Endodermal cell (in vitro differentiated cells): ENCODE results near the gene HHAT. TPM values are rescaled to one million over a fixed set of nuclear protein-coding genes. Genes with fewer than 3 reads are reported as not detected.

ENCODE experiments used
- DNase-seq: peaks from one replicate; pipeline ENCODE4 v3.0.0-alpha.2; 2017
- H3K27ac ChIP-seq: 2 replicates; pipeline ENCODE4 v1.5.1; 2013; ENCODE audit warnings: mild to moderate bottlenecking, low read depth, low read length, moderate library complexity
- H3K27me3 ChIP-seq: 2 replicates; pipeline ENCODE4 v1.6.1; 2013; ENCODE audit warnings: mild to moderate bottlenecking, low read length, moderate library complexity; ENCODE audit not compliant: insufficient read depth, control insufficient read depth, poor library complexity, severe bottlenecking
- H3K36me3 ChIP-seq: 2 replicates; pipeline ENCODE4 v1.7.0; 2013; ENCODE audit warnings: mild to moderate bottlenecking, low read length, moderate library complexity; ENCODE audit not compliant: control insufficient read depth, insufficient read depth
- H3K4me1 ChIP-seq: one replicate; pipeline ENCODE4 v1.7.0; 2013; ENCODE audit warnings: low read length; ENCODE audit not compliant: control insufficient read depth, insufficient read depth
- H3K4me3 ChIP-seq: 2 replicates; pipeline ENCODE4 v1.5.1; 2013; ENCODE audit warnings: mild to moderate bottlenecking, low read length, moderate library complexity
- H3K9ac ChIP-seq: 2 replicates; pipeline ENCODE4 v1.6.1; 2013; ENCODE audit warnings: mild to moderate bottlenecking, low read length, moderate library complexity; ENCODE audit not compliant: poor library complexity, severe bottlenecking; ENCODE audit errors: extremely low read depth
- H3K9me3 ChIP-seq: 2 replicates; pipeline ENCODE4 v1.6.1; 2013; ENCODE audit warnings: mild to moderate bottlenecking, low read length, moderate library complexity; ENCODE audit not compliant: control insufficient read depth
- H3K27ac Mint-ChIP-seq: 2 replicates; pipeline ENCODE4 v1.8.0; 2020; ENCODE audit warnings: mixed read lengths
- H3K27me3 Mint-ChIP-seq: 2 replicates; pipeline ENCODE4 v1.8.0; 2021; ENCODE audit warnings: mild to moderate bottlenecking, mixed read lengths; ENCODE audit not compliant: insufficient read depth
- H3K36me3 Mint-ChIP-seq: 2 replicates; pipeline ENCODE4 v1.8.0; 2020; ENCODE audit warnings: low read depth, mixed read lengths
- H3K4me1 Mint-ChIP-seq: 2 replicates; pipeline ENCODE4 v1.8.0; 2020; ENCODE audit warnings: mixed read lengths
- H3K4me3 Mint-ChIP-seq: 2 replicates; pipeline ENCODE4 v1.8.0; 2020; ENCODE audit warnings: mild to moderate bottlenecking, moderate library complexity, mixed read lengths
- H3K9me3 Mint-ChIP-seq: 2 replicates; pipeline ENCODE4 v1.8.0; 2020; ENCODE audit warnings: mild to moderate bottlenecking, mixed read lengths
- WGBS, 2 experiments: methylation state at CpG; one replicate each; pipeline versions ENCODE4 v1.1.5 to v1.1.7; 2013; ENCODE audit warnings: missing lambda C conversion rate in 2 of 2, mixed read lengths in 1 of 2; ENCODE audit not compliant: insufficient coverage in 1 of 2, insufficient read length in 1 of 2; 5-methylcytosine and 5-hydroxymethylcytosine counted together
- total RNA-seq, 2 donors: library from RNA; stranded (reverse); fragmentation: NEBNext Ultra II Directional in 1 of 2; extraction: Animal tissue kit (Norgen Biotek cat#: 25700) in 1 of 2; gene quantifications; 2 replicates in 1 of 2; 3 replicates in 1 of 2; pipeline ENCODE4 v1.2.1, GENCODE V29; 2021
- TF ChIP-seq, protein P1 (sequence below): fragments of 200-600 bp; sonication (generic); conservative IDR thresholded peaks from 2 replicates; pipeline ENCODE4 v1.5.0; 2021; ENCODE audit warnings: antibody characterized with exemption, mild to moderate bottlenecking

Gene HHAT
- total RNA-seq, 2 donors from 2014 or later, result 6.9 to 9.8 TPM

DNA sequence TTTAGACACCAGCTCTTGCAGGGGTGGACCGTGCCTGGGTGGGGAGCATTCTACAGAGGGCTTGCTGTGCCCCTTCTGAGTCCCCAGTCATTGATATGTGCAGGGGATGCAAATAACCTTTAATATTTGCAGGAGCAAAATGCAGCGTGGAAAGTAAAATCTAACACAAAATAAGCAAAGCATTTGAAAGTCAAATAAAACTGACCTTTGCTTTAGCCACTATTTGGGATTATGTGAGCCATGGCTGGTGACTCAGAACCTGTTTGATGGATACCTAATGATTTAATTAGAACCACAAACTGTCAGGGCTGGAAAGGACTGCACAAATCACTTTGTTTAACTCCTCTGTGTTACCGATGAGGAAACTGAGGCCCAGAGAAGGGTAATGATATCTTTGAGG, 377.5 kb downstream of the HHAT start:
- Histone ChIP-seq H3K4me3 (no peak overlapping the region), H3K27me3 (no peaks in the 10 kb centered on the region), H3K4me1 (no peaks in the 10 kb centered on the region), H3K36me3 (no peaks in the 10 kb centered on the region), H3K27ac (no peak overlapping the region), H3K9ac (no peak overlapping the region), H3K9me3 (no peaks in the 10 kb centered on the region)
- TF ChIP-seq, protein P1, sequence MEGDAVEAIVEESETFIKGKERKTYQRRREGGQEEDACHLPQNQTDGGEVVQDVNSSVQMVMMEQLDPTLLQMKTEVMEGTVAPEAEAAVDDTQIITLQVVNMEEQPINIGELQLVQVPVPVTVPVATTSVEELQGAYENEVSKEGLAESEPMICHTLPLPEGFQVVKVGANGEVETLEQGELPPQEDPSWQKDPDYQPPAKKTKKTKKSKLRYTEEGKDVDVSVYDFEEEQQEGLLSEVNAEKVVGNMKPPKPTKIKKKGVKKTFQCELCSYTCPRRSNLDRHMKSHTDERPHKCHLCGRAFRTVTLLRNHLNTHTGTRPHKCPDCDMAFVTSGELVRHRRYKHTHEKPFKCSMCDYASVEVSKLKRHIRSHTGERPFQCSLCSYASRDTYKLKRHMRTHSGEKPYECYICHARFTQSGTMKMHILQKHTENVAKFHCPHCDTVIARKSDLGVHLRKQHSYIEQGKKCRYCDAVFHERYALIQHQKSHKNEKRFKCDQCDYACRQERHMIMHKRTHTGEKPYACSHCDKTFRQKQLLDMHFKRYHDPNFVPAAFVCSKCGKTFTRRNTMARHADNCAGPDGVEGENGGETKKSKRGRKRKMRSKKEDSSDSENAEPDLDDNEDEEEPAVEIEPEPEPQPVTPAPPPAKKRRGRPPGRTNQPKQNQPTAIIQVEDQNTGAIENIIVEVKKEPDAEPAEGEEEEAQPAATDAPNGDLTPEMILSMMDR, result no peak
- no peak overlapping the region for H3K27ac Mint-ChIP-seq
- H3K36me3 Mint-ChIP-seq, result no peaks in the 10 kb centered on the region
- no peaks in the 10 kb centered on the region for H3K27me3 Mint-ChIP-seq
- no peaks in the 10 kb centered on the region for H3K9me3 Mint-ChIP-seq
- no peak for DNase-seq
- WGBS, 2 experiments, result 92 to 100% methylated on average over 2 to 3 of the region's 3 CpGs
- H3K4me1 Mint-ChIP-seq, result peaks cover 4% of the 10 kb centered on the region
- no peak overlapping the region for H3K4me3 Mint-ChIP-seq

DNA sequence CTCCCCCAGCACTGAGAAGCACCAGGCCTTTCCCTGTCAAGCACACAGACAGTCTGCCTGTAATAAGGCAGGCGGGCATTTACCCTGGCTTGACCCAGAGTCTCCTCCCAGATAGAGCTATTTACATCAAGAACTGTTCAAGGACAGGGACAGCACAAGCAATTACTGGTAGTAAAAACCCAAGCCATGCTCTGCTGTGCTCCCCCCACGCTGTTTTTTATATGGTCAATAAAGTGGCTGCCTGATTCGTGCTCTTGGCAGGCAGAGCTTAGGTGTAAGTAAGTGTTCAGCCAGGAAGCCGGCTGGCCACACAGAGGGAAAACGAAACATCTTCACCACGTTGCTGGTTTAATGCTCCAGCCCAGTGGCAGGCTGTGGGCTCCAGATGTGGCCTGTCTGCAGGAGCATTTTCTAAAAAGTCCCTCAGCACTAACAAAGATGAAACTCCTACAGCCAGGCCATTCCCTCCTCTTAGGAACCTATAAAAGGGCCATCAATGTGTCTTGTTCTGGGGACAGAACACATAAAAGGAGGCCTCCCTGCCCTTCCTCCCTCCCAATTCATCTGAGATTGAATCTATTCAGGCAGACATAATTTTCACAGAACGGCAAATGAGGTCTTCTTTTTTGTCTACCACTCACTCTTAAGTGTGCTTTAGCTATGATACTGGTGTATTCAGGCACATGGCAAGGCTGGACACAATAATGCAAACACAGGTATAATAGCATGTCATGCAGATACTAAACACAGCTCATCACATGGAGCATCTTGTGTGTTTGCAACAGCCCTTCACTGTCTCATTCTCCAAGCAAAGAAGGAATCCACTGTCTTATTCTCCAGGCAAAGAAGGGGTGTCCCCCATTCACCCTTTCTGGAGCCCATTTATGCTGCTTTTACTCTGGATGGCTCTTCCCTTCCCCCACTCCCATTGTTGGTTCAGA, 378.9 kb downstream of the HHAT start:
- Histone ChIP-seq H3K27me3 (no peaks in the 10 kb centered on the region), H3K27ac (no peak overlapping the region), H3K4me3 (no peak overlapping the region), H3K9me3 (no peaks in the 10 kb centered on the region), H3K9ac (no peak overlapping the region), H3K4me1 (no peaks in the 10 kb centered on the region), H3K36me3 (no peaks in the 10 kb centered on the region)
- H3K4me3 Mint-ChIP-seq, result no peak overlapping the region
- H3K36me3 Mint-ChIP-seq, result no peaks in the 10 kb centered on the region
- H3K27ac Mint-ChIP-seq, result no peak overlapping the region
- 84 to 97% methylated on average over 6 to 7 of the region's 7 CpGs for WGBS, 2 experiments
- TF ChIP-seq, protein P1, result no peak
- H3K27me3 Mint-ChIP-seq, result no peaks in the 10 kb centered on the region
- no peak for DNase-seq
- H3K9me3 Mint-ChIP-seq, result no peaks in the 10 kb centered on the region
- H3K4me1 Mint-ChIP-seq, result peaks cover 4% of the 10 kb centered on the region

DNA sequence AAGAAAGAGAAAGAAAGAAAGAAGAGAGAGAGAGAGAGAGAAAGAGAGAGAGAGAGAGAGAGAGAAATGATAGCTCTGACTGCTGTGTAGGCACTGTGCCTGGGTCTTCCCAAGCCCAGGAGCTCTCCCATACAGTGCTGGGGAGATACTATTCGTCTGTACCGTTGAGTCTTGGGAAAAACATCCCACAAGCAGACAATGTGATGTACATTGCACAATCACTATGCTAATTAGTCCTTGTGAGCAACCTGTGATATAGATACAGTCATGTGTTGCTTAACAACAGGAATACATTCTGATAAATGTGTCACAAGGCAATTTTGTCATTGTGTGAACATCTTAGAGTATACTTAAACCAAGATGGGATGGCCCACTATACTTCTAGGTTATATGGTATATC, 381.0 kb downstream of the HHAT start:
- Histone ChIP-seq H3K27ac (no peak overlapping the region), H3K4me1 (no peaks in the 10 kb centered on the region), H3K4me3 (no peak overlapping the region), H3K27me3 (no peaks in the 10 kb centered on the region), H3K9ac (no peak overlapping the region), H3K36me3 (no peaks in the 10 kb centered on the region), H3K9me3 (no peaks in the 10 kb centered on the region)
- no peak overlapping the region for H3K4me3 Mint-ChIP-seq
- H3K27ac Mint-ChIP-seq, result no peak overlapping the region
- H3K36me3 Mint-ChIP-seq, result no peaks in the 10 kb centered on the region
- WGBS, 2 experiments, result 94% methylated on average over 2 of the region's 2 CpGs; no CpG with 5 or more reads in 1 of the 2 experiments
- DNase-seq, result no peak
- H3K27me3 Mint-ChIP-seq, result no peaks in the 10 kb centered on the region
- H3K4me1 Mint-ChIP-seq, result peaks cover 4% of the 10 kb centered on the region
- no peaks in the 10 kb centered on the region for H3K9me3 Mint-ChIP-seq
- TF ChIP-seq, protein P1, result no peak
